Hematopoietic multipotent progenitor cell treated with erythropoietin and hydrocortisone succinate and interleukin-3 and kit ligand, for 6 days (in vitro differentiated cells): ENCODE results near the gene BMPR1B.
"Not testable (repeated sequence)": the region's sequence is repeated elsewhere in the genome, so short reads cannot be mapped to it uniquely, and the experiment has no call there.

Experiments used
- DNase-seq: peaks from one replicate; pipeline ENCODE4 v3.0.0-alpha.2; 2015

Gene BMPR1B

GRCh38 chr4:95095348-95095974, 337.7 kb downstream of the BMPR1B start:
- peak; percentile 54 for DNase-seq

DNA sequence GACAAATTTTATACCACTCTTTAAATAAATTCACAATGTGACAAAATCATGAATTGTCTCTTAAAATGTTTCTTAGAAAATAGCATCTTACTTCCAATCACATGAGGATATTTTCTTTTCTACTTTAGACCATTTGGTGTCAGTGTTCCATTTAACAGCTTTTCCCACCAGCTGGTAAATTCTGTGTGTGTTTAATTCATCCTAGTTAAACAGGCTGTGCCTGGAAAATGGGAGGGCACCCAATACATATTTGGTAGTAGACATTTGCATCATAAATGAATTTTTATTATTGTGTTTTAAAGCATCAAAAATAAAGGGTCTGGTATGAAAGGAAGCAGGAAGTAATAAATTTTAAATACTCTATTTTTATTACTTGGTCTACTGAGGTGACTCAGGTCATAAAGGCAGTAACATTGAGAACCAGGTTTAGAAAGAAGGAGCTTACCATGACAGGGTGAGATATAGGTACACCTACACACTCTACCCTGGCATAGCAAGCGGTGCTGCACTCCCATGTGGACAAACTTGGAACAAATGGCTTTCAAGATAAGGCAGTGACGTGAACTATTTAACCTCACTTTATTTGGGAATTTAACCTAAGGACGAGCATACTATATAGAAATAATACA, 344.5 kb downstream of the BMPR1B start:
- no peak for DNase-seq

DNA sequence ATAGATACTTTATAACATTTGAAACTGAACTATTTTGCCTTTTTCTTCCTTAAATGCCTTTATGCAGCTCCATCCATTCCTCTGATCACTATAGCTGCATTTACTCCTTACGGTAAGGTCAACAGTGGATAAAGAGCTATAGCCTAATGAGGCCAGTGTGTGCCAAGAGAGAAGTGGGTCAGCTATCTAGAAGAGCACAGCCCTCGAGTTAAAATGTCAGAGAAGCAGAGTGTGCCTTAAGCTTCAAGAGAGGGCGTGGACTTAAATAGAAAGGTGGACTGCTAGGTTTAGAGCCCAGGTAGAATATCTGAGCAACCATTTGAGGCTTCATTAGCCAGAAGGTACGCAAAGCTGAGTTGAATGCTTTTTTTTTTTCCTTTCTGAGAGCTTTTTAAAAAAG, 347.4 kb downstream of the BMPR1B start:
- DNase-seq = no peak

DNA sequence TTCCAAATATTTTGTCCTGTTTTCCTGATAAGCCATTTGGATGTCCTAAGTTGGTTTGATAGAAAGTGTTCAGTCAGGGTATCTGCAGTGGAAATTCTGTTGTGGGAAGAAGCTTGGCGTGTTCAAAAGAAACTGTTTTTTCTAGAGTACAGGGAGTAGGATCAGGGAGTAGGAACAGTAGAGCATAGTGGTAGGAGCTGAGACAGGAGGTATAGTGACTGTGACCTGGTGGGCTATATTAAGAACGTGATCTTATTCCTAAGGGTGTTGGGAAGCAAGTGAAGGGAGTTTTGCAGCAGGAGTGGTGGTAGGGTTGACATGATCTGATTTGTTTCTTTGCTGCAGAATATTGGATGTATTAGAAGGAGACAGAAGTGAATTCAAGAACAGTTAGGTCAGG, 348.2 kb downstream of the BMPR1B start:
- no peak for DNase-seq

DNA sequence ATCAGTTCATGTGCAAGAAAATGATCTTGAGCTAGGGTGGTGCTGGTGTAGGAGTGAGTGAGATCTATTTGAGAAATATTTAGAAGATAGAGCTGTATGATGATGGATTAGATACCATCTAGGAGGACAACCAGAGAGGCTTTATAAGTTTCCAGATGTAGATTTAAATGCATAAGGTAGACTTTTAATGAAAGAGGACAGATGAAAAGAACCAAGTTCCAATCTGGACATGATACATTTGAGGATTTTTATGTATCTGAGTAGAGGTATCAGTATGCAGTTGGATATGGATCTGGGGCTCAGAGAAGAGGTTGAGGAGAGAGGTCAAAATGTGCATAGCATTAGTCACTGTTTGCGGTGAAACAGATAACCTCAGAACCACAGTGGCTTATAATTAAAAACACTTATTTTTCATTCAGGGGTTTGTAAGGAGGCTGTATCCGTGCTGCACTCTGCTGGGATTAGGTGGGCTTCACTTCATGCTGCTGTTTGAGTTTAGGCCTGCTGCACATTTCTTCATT, 348.7 kb downstream of the BMPR1B start:
- DNase-seq = no peak

GRCh38 chr4:95107004-95107403, 349.2 kb downstream of the BMPR1B start:
- DNase-seq = no peak

DNA sequence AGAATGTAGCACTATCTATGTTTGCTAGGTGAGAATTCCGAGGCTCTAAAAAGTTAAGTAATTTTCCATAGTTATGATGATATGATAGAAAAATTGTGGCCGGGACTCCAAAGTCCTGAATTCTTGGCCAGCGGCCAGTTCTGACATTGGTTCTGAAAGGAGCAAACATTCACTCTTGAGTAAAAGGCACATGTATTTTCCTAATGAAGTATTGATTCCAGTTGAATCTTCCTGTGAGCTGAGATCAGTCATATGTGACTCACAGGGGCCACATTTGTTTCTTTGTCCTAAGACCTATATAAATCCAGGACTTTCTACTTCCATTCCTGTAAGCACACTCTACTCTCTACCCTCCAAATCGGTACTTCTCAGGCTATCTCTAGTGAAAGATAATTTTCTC, 349.9 kb downstream of the BMPR1B start:
- DNase-seq = no peak

GRCh38 chr4:95108883-95109421, 351.2 kb downstream of the BMPR1B start:
- DNase-seq = no peak

GRCh38 chr4:95114521-95114920, 356.8 kb downstream of the BMPR1B start:
- no peak for DNase-seq

DNA sequence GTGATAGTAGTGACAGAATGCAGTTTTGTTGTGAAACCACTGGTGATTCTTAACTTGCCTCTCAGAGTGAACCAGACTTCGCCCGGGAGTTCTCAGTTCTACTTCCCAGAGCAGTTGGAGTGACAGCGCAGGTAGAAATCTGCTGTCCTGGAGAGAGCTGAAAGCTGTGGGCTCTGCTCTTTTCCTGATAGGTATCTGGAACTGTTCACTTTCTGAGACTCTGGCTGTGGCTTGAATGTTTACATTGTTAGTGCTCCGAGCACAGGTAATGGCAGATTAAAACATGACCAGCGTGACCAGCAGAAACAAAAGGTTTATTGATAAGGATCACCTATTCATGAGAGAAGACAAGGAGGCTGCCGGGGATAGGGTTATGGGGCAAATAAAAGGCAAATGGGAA, 360.7 kb downstream of the BMPR1B start:
- no peak for DNase-seq

GRCh38 chr4:95120456-95120855, 362.7 kb downstream of the BMPR1B start:
- no peak for DNase-seq

GRCh38 chr4:95122001-95122400, 364.2 kb downstream of the BMPR1B start:
- no peak for DNase-seq

DNA sequence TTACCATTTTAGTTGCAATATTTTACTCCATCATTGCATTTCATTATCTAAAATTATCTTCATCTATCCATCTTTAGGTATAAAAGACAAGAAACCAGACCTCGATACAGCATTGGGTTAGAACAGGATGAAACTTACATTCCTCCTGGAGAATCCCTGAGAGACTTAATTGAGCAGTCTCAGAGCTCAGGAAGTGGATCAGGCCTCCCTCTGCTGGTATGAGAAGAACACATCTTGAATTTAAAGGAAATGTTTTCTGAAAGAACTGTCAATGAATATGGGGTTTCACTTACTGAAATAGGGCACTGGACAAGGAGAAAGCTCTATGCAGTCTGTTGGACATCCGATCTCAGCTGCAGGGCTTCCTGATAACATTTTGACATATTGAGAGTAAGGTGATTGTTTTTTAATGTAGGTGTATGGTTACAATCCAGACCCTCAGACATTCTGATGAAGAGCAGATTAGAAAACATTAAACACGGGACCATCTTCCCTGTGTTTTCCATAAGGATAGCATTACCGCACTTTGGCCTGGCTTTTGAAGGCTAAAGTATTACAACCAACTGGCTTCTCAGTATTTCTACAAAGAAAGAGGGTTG, 367.2 kb downstream of the BMPR1B start:
- DNase-seq = peak; percentile 46

GRCh38 chr4:95129031-95129430, 371.3 kb downstream of the BMPR1B start:
- no peak for DNase-seq

GRCh38 chr4:95129821-95130311, 372.1 kb downstream of the BMPR1B start:
- DNase-seq = peak; percentile 67

DNA sequence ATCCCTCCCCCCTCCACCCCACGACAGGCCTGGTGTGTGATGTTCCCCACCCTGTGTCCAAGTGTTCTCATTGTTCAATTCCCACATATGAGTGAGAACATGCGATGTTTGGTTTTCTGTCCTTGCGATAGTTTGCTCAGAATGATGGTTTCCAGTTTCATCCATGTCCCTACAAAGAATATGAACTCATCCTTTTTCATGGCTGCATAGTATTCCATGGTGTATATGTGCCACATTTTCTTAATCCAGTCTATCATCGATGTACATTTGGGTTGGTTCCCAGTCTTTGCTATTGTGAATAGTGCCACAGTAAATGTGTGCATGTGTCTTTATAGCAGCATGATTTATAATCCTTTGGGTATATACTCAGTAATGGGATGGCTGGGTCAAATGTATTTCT, 376.3 kb downstream of the BMPR1B start:
- DNase-seq = not testable (repeated sequence)

DNA sequence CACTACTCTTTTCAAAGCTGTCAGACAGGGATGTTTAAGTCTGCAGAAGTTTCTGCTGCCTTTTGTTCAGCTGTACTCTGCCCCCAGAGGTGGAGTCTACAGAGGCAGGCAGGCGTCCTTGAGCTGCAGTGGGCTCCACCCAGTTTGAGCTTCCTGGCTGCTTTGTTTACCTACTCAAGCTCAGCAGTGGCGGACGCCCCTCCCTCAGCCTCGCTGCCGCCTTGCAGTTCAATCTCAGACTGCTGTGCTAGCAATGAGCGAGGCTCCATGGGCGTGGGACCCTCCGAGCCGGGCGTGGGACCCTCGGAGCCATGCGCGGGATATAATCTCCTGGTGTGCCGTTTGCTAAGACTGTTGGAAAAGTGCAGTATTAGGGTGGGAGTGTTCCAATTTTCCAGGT, 381.7 kb downstream of the BMPR1B start:
- DNase-seq = not testable (repeated sequence)

GRCh38 chr4:95141361-95141760, 383.6 kb downstream of the BMPR1B start:
- DNase-seq = no peak

DNA sequence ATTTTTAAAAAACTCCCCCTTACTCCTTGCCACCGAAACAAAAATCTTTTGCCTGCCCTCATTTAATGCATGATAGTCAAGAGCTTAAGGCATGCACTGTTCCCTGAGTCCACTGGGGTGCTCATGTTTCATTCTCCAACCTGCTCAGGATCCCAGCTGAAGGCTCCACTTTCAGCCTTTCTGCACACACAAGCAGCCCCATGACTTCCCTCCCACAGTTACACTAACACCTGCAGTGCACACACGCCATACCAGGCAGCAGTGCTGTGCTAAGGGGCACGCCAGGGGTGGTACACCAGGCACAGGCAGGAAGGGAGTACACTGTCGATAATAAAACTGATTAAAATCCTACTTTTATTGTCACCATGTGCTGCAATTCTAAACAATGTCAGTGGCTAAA, 385.2 kb downstream of the BMPR1B start:
- DNase-seq = no peak

DNA sequence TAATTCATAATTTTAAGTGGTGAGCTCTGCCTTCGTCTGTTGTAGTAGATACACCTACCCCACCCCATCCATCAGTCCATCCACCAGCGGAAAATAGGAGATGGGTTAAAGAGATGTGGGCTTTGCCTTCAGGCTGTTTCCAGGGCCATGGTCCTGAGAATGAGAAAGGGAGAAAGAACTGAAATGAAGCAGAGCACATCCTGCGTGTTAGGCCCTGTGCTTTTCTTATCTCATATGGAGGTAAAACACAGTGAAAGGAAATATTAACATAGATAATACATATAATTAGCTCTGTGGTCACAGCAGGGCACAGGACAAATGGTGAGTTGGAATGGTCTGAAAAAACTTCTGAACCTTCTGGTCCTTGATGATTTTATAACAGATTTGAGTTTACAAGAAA, 393.5 kb downstream of the BMPR1B start:
- no peak for DNase-seq

DNA sequence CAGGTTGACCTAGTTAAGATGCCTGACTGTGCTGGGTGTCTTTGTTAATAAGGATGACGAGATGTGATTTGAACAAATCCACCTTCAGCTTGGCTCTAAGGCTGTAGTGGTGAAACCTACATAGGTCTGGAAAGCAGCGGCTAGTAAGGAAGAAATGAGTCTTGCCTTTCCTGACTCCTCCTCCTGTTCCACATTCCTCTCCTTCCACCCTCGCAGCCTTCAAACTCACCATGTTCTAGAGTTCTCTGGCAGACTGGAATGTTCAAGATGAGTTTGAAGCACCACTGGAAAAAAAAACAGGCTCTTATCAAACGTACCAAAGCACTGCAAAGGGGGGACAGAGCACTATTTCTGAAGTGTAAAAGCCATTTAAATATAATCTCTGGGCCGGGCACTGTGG, 395.4 kb downstream of the BMPR1B start:
- DNase-seq = no peak

DNA sequence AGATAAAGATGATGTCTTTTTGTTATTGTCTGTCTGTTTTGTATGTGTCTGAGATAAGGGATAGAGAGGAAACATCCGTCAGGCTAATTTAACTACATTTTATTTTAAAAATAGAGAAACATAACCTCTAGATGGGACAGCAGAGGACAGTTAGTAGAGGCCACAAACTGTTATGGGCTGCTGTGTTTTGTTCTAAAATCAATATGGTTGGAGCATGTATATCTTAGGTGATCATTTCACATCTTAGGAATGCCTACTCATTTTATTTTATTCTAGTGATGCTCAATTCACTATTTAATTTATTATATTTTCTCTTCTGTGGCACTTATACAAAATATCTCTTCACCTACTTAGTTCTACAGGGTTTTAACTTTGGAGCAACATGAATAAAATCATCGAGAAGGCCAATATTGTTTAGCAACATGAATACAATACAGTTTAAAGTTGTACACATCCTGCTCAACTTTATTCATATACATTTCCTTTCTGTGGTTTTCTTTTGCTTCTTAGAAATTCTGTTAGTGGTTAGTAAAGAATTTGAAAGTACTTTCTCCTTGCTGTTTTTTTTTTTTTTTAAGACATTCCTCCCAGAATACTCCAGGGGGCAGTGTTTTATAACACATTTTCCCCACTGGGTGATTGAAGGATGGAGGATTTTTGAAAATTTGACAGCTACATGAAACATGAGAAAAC, 398.1 kb downstream of the BMPR1B start:
- peak; percentile 76 for DNase-seq

- DNase-seq = no peak
Observed at GRCh38 chr4:95156452-95156765, 398.7 kb downstream of the BMPR1B start.

DNA sequence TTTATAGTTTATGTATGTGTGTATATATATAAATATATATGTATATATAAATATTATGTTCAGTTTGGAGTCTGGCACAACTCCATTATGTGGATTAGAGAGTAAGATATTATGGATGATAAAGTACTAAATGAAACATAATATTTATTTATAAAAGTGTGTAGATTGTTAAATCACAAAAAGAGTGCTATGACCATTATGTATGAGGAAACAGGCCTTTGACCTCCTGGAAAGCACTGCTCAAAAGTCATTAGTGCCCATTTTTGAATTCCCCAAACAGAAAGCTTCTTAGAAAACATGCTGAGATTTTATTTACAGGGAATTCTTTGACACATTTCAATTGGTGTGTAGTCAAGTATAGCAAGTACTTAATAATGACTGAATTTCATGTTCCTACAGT, 399.8 kb downstream of the BMPR1B start:
- no peak for DNase-seq
